ENCODE data around the gene FCN1. TPM values are rescaled to one million over a fixed set of nuclear protein-coding genes. Genes with fewer than 3 reads are reported as not detected.

Gene FCN1
- total and polyA plus RNA-seq, 3 donors from 2014 or later = 0.19 to 8.0 TPM; not detected in 1

- no peak for DNase-seq
- WGBS, 2 donors = 57 to 74% methylated on average over 9 to 14 of the region's 14 CpGs
- Histone ChIP-seq H3K27ac (no peak overlapping the region), H3K27me3 (no peaks in the 10 kb centered on the region), H3K36me3 (ENCODE audit: low read depth, missing control alignments) (no peaks in the 10 kb centered on the region), H3K4me1 (peaks cover 13% of the 10 kb centered on the region), H3K9me3 (no peaks in the 10 kb centered on the region), H3K4me3 (no peak overlapping the region)
- TF ChIP-seq POLR2A (IDR thresholded peaks at IDR 0.05) (no peak), CTCF (IDR thresholded peaks at IDR 0.05) (no peak)
- intact Hi-C loops (cut with DNase I; ENCODE audit: low total_unique reads) = no loop called here
These were observed 27.2 kb upstream of the FCN1 start for GRCh38 chr9:134944916-134945315.

GRCh38 chr9:134944351-134944802 lies 26.7 kb upstream of the FCN1 start:
- DNase-seq = peak; percentile 63
- H3K27me3 ChIP-seq = no peaks in the 10 kb centered on the region
- H3K27ac ChIP-seq = no peak overlapping the region
- H3K9me3 ChIP-seq = no peaks in the 10 kb centered on the region
- no peaks in the 10 kb centered on the region for H3K36me3 ChIP-seq (ENCODE audit: low read depth, missing control alignments)
- no peak overlapping the region for H3K4me3 ChIP-seq
- WGBS, 2 donors = 44 to 47% methylated on average over 14 of the region's 14 CpGs
- peaks cover 13% of the 10 kb centered on the region for H3K4me1 ChIP-seq
- TF ChIP-seq CTCF (IDR thresholded peaks at IDR 0.05) = no peak
- intact Hi-C loops (cut with DNase I; ENCODE audit: low total_unique reads) = no loop called here

- TF ChIP-seq CTCF (IDR thresholded peaks at IDR 0.05) = no peak
- no peak for TF ChIP-seq POLR2A (IDR thresholded peaks at IDR 0.05)
- Histone ChIP-seq H3K9me3 (no peaks in the 10 kb centered on the region), H3K36me3 (ENCODE audit: low read depth, missing control alignments) (no peaks in the 10 kb centered on the region), H3K4me3 (no peak overlapping the region), H3K4me1 (peaks cover 13% of the 10 kb centered on the region), H3K27ac (no peak overlapping the region), H3K27me3 (no peaks in the 10 kb centered on the region)
- DNase-seq = no peak
- WGBS, 2 donors = 88 to 94% methylated on average over 6 to 15 of the region's 15 CpGs
- intact Hi-C loops (cut with DNase I; ENCODE audit: low total_unique reads) = no loop called here
These were observed 26.1 kb upstream of the FCN1 start for GRCh38 chr9:134943836-134944235.

GRCh38 chr9:134943411-134943810 lies 25.7 kb upstream of the FCN1 start:
- H3K27ac ChIP-seq = no peak overlapping the region
- no peaks in the 10 kb centered on the region for H3K9me3 ChIP-seq
- H3K4me3 ChIP-seq = no peak overlapping the region
- 92 to 93% methylated on average over 9 to 13 of the region's 13 CpGs for WGBS, 2 donors
- H3K4me1 ChIP-seq = peaks cover 13% of the 10 kb centered on the region
- no peak for DNase-seq
- no peaks in the 10 kb centered on the region for H3K27me3 ChIP-seq
- no peaks in the 10 kb centered on the region for H3K36me3 ChIP-seq (ENCODE audit: low read depth, missing control alignments)
- no peak for TF ChIP-seq POLR2A (IDR thresholded peaks at IDR 0.05)
- no peak for TF ChIP-seq CTCF (IDR thresholded peaks at IDR 0.05)
- intact Hi-C loops (cut with DNase I; ENCODE audit: low total_unique reads) = no loop called here

- intact Hi-C loops (cut with DNase I; ENCODE audit: low total_unique reads) = no loop called here
- Histone ChIP-seq H3K27ac (no peak overlapping the region), H3K4me1 (peaks cover 13% of the 10 kb centered on the region), H3K27me3 (no peaks in the 10 kb centered on the region), H3K9me3 (no peaks in the 10 kb centered on the region), H3K4me3 (no peak overlapping the region), H3K36me3 (ENCODE audit: low read depth, missing control alignments) (no peaks in the 10 kb centered on the region)
- WGBS, 2 donors = 47 to 50% methylated on average over 8 of the region's 8 CpGs
- no peak for TF ChIP-seq POLR2A (IDR thresholded peaks at IDR 0.05)
- TF ChIP-seq CTCF (IDR thresholded peaks at IDR 0.05) = no peak
- no peak for DNase-seq
These were observed 25.1 kb upstream of the FCN1 start for GRCh38 chr9:134942788-134943184.

Measured in testis (tissue), 3 donors.